ENCODE results near the gene SUSD1.

GRCh38 chr9:112112519-112112918, 62.6 kb downstream of the SUSD1 start:
- TF ChIP-seq CTCF (IDR thresholded peaks at IDR 0.05 in 8 of 11, conservative IDR thresholded peaks at IDR 0.05 in 3 of 11) = no peak
- TF ChIP-seq POLR2AphosphoS5 (IDR thresholded peaks at IDR 0.05) = no peak
- no peak for TF ChIP-seq POLR2A (IDR thresholded peaks at IDR 0.05)

All from spleen (tissue), 7 donors.